ENCODE data around the gene FAM162A.

Gene FAM162A

GRCh38 chr3:122389197-122389596 lies 5.2 kb downstream of the FAM162A start:
- DNase-seq: no peak

- no peak for DNase-seq
Observed at GRCh38 chr3:122389892-122390291, 5.9 kb downstream of the FAM162A start.

GRCh38 chr3:122390665-122391064 lies 6.7 kb downstream of the FAM162A start:
- DNase-seq: no peak

GRCh38 chr3:122391681-122392446 lies 7.9 kb downstream of the FAM162A start:
- no peak for DNase-seq

- no peak for DNase-seq
Observed at GRCh38 chr3:122392868-122393844, 9.2 kb downstream of the FAM162A start.

GRCh38 chr3:122394173-122394572 lies 10.2 kb downstream of the FAM162A start:
- DNase-seq: no peak

- no peak for DNase-seq
Observed at GRCh38 chr3:122395582-122395981, 11.6 kb downstream of the FAM162A start.

GRCh38 chr3:122396511-122396910 lies 12.5 kb downstream of the FAM162A start:
- DNase-seq: no peak

- no peak for DNase-seq
Observed at GRCh38 chr3:122397201-122397600, 13.2 kb downstream of the FAM162A start.

- no peak for DNase-seq
Observed at GRCh38 chr3:122398920-122399319, 14.9 kb downstream of the FAM162A start.

- no peak for DNase-seq
Observed at GRCh38 chr3:122403489-122403888, 19.5 kb downstream of the FAM162A start.

- DNase-seq: no peak
Observed at GRCh38 chr3:122405015-122405414, 21.0 kb downstream of the FAM162A start.

GRCh38 chr3:122406198-122406597 lies 22.2 kb downstream of the FAM162A start:
- no peak for DNase-seq

- DNase-seq: no peak
Observed at GRCh38 chr3:122407946-122408345, 24.0 kb downstream of the FAM162A start.

- DNase-seq: no peak
Observed at GRCh38 chr3:122409446-122409845, 25.5 kb downstream of the FAM162A start.

GRCh38 chr3:122410111-122410510 lies 26.1 kb downstream of the FAM162A start:
- DNase-seq: no peak

GRCh38 chr3:122410639-122411038 lies 26.7 kb downstream of the FAM162A start:
- no peak for DNase-seq

GRCh38 chr3:122414391-122414790 lies 30.4 kb downstream of the FAM162A start:
- no peak for DNase-seq

- DNase-seq: no peak
Observed at GRCh38 chr3:122415104-122415744, 31.2 kb downstream of the FAM162A start.

- no peak for DNase-seq
Observed at GRCh38 chr3:122415762-122416654, 32.0 kb downstream of the FAM162A start, which contains the start of gene WDR5B. TSS of gene WDR5B (minus strand) at chr3:122416062. CDS start at chr3:122415528, 534 bp downstream.

- DNase-seq: no peak
Observed at GRCh38 chr3:122416966-122417365, 33.0 kb downstream of the FAM162A start.

- DNase-seq: no peak
Observed at GRCh38 chr3:122421101-122421500, 37.1 kb downstream of the FAM162A start.

Measured in cortex of kidney (tissue), 1 donor.